GM18907 (cell line): Measurements from ENCODE around the gene SNED1.
"Not testable (repeated sequence)": the region's sequence is repeated elsewhere in the genome, so short reads cannot be mapped to it uniquely, and the experiment has no call there.

Experiments
- ATAC-seq: cut with Tn5 transposase; IDR thresholded peaks from one replicate; pipeline ENCODE4 v1.9.1; 2021; ENCODE audit warnings: mild to moderate bottlenecking, moderate library complexity; ENCODE audit not compliant: unreplicated experiment

SNED1 gene

DNA sequence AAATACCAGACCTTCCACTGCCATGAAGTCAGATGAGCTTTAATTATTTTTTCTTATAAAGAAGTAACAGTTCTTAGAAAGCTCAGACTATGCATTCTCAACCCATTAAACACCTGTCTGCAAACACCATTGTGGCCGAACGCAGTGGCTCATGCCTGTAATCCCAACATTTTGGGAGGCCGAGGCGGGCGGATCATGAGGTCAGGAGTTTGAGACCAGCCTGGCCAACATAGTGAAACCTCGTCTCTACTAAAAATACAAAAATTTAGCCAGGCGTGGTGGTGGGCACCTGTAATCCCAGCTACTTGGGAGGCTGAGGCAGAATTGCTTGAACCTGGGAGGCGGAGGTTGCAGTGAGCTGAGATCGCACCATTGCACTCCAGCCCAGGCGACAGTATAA, 106.2 kb downstream of the SNED1 start:
- not testable (repeated sequence) for ATAC-seq

DNA sequence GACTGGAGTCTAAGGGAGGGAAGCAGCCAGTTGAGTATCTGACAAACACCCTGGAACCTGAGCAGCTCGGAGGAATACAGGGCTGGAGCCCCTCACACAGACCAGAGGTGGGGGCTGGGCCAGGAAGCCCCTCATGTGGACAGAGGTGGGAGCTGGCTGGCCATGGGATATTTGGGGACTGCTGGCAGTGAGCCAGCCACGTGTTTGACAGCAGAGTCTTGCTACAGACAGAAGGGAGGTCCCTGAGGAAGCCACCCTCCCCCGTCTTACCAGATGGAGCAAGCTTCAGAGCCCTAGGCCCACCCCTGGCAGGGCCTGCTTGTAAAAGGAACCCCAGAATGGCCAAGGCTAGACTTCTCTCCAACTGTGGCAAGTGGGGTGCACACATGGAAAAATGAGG, 107.2 kb downstream of the SNED1 start:
- ATAC-seq, result no peak

DNA sequence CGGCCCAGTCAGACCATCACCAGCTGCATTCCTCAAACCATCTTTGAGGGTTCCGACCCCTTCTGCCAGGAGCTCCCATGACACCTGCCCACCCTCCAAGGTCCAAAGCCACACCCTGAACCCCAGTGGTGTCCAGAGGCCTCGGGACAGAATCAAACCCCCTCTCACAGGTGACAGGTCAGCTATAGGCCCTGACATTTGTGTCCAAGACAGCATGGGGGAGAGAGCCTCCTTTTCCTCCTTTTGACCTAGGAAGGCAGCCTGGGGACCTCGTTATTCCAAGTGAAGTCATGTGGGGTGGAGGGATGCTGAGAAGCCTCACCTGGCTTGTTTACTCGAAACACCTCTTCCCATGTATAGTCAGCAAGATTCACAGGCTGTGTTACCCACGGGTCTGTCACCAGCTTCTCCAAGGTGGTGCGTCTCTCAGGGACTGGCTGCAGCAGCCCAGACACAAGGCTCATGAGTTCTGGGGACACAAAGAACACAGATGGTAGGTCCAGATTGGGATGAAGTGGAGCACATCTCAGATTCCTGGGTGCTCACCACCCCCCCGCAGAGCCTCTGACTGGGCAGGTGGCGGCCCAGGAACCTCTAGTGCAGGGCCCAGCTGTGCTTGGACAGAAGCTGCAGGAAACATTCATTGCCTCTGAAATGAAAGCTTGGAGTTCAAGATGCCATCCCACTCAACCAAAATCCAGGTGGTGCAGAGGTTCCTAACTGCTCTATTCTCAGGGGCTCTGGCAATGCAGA, 108.8 kb downstream of the SNED1 start:
- ATAC-seq, result no peak

DNA sequence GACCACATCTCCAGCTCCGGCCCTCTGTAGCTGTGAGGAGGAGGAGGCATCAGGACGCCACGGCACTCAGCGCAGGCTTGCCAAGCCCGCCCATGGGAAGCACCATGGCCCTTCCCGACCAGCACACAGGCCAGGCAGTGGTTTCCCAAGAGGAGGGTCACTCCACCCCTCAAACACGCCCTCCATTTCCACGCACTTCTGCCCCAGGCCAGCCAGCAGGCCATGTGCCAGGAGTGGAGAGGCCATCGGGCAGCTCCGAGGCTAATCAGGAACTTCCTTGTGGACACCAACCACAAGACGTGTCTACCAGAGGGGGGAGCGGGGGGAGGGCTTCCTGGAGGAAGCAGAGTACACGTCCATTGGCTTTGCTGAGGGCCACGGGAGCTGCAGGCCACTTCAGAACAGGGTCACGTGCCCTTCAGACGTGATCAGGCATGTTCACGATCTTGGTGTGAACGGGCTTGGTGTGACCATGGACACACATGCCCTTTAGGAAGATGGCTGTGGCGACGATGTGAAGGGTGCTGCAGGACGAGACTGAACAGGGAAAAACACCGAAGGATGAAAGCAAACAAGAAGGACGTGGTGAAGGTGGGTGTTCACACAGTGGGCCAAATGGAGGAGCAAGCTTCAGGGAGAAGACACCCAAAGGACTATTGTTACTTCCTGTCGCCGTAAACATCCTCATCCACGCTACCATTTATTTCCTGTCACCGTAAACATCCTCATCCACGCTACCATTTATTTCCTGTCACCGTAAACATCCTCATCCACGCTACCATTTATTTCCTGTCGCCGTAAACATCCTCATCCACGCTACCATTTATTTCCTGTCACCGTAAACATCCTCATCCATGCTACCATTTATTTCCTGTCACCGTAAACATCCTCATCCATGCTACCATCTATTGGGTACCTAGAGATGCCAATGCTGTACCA, 110.1 kb downstream of the SNED1 start:
- no peak for ATAC-seq

DNA sequence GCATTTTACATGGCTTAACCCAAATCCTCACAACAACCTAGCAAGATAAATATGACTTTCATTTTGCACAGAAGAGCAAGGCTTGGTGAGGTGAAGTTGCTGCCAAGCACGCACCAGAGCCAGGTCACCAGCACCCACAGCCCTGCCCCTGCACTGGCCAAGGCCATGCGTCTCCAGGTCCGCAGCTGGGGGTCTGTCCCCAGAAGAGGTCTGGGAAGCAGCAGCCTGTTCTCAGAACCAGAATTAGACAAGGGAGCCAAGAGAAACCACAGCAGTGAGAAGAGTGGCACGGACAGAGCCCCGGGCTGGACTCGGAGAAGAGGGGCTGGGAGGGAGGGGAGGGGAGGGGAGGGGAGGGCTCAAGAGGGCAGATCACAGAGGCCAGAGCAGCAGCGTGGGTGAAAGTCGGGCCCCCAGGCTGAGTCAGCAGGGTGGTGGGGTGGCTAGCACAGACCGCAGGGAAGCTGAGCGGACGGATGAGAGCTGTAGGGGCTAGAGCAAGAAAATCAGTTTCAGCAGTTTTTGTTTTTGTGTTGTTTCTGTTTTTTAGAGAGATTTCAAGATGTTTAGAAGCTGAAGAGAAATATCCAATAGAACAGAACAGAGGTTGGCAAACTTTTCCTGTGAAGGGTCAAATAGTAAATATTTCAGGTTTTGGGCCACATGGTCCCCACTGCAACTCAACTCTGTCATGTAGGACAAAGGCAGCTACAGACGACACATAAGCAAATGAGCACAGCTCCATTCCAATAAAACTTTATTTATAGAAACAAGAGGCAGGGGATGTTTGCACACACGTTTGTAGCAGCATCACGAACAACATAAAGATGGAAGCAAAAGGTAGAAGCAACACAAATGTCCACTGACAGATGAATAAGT, 111.0 kb downstream of the SNED1 start:
- ATAC-seq, result no peak

DNA sequence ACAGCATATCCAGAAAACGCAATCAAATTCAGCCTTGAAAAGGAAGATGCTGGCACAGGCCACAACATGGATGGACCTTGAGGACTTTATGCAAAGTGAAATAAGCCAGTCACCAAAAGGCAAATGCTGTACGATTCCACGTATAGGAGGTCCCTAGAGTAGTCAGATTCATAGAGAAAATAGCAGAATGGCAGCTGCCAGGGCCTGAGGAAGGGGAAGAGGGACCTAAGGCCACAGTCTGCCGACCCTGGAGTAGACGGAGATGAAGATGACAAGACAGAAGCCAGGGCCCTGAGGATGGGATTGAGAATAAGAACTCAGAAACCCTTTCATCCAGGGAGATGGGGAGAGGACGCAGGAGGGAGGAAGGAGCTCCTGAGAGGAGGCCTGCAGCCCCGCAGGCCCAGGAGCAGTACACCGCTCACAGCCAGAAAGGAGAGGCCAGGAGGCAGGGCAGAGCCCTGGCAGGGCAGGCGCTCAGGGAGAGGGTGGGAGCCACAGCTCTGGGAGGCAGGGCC, 111.7 kb downstream of the SNED1 start:
- no peak for ATAC-seq

DNA sequence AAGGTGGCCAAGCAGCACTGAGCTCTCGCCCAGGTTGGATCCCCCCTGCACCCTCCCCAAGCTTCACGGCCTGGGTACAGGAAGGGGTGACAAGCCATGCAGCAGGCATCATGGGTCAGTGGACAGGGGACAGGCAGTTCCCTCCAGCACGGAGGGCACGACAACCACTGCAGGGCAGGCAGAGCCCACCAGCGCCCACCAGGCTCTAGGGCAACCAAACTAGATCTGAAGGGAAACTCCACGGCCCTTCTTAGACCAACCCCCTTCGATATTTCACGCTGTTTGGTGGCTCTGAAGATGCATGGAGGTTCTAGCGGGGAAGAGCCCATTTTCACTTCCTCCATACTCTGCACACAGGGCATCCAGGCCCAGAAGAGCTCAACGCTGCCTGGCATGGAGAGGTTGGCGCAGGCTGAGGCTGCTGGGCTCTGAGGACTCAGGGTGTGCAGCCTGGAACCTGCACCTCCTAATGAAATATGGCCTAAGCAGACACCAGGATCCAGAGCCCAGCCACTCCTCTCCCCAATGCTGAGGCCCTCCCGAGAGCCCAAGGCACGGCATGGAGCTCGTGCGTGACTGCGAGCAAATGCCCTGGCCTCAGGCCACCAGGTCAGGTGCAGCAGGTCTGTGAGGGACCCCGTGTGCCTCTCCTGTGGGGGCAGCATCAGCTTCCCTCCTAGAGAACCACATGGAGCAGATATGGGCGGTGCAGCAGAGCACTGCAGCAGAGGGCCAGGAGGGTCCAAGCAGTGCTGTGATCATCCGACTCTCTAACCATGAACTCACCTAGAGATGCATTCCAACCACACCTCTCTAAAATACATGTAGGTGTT, 112.4 kb downstream of the SNED1 start:
- ATAC-seq, result peak; percentile 48

DNA sequence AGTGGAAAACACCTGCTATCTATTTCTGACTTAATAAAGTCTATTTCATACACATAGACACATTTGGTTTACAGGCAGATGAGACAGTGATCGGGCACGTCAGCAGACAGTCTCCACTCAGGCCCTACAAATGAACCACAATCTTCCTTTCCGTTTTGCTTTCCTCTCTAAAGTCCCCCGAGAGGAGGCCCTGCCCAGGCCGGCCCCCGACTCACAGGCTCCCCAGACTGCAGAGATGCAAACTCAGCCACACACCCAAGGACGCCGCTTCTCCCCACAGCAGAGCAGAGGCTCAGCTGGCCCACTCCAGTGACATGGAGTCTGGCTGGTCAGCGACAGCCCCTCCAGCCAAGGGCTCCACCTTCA, 113.0 kb downstream of the SNED1 start:
- peak; percentile 6 for ATAC-seq

DNA sequence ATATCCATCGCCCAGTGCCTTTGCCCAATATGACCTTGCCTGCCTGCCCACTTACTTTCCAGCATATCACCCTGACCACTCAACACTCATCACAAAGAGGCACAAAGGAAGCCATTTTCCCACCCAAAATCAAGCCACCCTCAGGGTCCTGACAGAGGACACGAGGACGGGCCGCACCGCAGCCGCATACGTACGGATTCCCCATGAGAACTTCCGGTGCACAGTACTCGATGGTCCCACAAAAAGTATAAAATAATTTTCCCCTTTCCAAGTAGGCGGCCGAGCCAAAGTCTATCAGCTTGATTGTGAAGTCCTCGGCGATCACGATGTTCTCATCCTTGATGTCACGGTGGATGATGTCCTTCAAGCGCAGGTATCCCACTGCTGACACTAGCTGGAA, 113.6 kb downstream of the SNED1 start:
- no peak for ATAC-seq

DNA sequence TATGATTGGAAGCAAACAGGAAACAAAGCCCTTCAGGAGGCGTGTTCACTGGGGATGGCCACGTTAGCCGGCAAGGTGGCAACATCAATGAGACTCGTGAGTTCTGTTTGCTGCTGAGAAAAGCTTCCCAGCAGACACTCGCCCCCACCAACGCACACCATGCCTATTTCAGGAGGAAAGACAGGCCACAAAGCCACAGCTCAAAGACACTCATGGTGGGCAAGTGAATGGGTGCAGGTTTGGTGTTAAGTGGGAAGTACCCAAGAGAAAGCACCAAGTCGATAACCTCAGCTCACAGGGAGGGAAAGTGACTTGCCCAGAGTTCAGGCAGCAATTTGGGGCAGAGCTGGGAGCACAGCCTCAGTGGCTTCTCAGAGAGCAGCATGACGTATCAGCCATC, 114.2 kb downstream of the SNED1 start:
- no peak for ATAC-seq

DNA sequence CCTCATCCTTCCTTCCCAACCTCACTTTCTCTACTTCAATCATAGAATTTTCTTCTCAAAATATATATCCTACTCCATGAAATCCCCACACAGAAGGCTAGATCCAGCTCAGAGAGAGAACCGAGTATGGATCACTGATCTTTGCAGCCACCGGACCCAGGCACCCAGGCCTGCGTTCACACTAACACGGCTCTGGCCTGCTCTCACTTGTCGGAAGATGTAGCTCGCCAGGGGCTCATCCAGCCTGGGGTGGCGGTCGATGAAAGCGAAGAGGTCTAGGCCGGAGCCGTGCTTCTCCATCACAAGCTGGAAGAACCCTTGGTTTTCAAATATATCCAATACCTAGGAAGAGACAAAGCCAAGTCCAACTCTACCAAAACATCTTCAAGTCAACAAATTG, 116.4 kb downstream of the SNED1 start:
- no peak for ATAC-seq

DNA sequence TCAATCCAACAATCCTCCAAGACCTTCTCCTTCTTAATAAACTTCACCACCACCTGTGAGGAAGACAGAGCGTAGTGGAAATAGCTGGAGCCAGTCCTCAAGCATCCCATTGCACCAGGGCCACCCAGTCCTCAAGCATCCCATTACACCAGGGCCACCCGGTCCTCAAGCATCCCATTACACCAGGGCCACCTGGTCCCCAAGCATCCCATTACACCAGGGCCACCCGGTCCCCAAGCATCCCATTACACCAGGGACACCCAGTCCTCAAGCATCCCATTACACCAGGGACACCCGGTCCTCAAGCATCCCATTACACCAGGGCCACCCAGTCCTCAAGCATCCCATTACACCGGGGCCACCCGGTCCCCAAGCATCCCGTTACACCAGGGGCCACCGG, 116.9 kb downstream of the SNED1 start:
- ATAC-seq, result no peak

DNA sequence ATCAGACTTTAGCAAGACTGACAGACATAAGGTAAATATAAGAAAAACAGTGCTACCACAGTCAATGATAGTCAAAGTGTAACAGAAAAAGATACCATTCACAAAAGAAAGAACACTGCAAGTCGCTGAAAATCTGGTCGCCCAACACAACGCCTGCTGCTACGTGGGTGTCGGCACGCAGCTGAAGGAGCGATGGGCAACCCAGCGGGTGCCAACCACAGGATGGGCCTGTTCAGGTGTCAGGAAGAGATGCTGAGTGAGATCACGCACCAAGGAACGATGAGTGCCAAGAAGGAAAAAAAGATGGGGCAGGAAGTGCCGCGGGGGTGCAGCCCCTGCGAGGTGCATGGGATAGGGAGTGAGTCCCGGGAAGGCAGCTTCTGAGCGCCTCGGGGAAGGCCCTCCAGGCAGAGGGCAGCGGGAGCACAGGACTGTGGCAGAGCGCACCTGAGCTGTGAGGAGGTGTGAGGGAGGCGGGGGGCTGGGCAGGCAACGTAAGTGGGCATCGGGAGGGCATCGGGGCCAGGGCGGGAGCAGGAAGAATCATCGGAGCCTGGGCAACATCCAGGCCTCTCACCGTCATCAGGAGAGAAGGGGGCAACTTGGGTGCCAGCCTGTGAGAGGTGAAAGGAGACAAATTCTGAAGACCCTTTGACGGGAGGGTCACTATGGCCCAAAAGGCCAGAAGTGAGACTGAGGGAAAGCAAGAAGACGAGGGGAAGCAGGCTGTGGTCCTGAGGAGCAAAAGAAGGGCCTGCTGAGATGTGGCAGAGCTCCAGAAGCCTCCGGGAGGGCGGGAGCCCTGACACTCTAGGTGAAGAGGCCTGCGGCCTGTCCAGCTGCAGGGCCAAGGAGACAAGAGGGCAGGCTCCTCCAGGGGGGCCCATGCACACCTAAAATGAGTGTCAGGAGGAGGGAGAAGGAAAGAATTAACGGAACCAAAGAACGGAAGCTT, 118.5 kb downstream of the SNED1 start:
- no peak for ATAC-seq

DNA sequence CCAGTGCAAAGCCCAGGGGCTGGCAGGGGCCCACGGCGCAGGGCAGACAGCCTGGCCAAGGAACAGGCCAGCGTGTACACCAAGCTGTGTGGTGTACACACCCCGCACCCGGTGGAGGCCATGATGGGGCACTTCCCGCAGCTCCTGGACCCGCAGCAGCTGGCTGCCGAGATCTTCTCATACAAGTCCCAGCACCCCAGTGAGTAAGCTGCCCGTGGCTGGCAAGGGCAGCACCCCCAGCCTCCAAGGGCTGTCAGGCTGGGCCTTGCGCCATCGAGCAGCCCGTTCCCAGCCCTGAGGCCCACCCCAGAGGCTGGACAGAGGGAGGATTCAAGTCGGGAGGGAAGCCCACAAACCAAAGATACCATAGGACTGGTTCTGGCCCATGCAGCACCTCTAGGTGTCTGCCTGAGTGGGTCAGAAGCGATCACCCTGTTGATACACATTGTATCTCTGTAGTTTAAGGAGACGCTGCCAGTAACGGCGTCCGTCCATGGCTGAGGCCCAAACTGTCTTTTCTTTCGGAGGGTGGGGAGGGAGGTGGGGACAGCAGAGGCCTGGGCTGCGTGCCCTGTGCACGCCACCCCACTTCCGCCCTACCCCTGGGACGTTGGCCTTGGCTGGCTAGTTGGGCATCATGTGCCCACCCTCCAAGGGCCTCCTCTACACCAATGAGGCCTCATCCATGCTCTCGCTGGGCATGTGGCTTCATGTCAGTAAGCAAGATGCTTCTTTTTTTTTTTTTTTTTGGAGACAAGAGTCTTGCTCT, 120.5 kb downstream of the SNED1 start:
- ATAC-seq, result no peak

DNA sequence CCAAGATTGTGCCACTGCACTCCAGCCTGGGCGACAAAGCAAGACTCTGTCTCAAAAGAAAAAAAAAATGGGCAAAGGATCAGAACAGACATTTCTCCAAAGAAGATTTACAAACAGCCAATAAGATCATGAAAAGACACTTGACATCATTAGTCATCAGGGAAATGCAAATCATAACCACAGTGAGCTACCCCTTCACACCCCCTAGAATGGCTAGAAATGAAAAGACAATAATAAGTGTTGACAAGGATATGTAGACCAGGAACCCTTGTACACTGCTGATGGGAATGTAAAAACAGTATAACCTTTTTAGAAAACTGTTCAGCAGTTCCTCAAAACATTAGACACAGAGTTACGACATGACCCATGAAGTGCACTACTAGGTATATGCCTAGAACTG, 122.0 kb downstream of the SNED1 start:
- ATAC-seq, result no peak

DNA sequence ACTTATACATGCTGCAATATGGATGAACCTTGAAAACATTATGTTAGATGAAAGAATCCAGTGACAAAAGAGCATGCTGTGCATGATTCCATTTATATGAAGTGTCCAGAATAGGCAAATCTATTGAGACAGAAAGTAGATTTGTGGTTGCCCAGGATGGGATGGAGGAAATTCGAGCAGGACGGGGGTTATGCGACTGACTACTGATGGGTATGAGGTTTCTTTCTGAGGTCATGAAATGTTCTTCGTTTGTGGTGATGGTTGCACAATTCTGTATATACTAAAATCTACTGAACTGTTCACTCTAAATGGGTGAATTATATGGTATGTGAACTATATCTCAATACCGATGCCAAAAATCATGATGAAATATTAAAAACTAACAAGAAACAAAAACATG, 122.6 kb downstream of the SNED1 start:
- no peak for ATAC-seq

DNA sequence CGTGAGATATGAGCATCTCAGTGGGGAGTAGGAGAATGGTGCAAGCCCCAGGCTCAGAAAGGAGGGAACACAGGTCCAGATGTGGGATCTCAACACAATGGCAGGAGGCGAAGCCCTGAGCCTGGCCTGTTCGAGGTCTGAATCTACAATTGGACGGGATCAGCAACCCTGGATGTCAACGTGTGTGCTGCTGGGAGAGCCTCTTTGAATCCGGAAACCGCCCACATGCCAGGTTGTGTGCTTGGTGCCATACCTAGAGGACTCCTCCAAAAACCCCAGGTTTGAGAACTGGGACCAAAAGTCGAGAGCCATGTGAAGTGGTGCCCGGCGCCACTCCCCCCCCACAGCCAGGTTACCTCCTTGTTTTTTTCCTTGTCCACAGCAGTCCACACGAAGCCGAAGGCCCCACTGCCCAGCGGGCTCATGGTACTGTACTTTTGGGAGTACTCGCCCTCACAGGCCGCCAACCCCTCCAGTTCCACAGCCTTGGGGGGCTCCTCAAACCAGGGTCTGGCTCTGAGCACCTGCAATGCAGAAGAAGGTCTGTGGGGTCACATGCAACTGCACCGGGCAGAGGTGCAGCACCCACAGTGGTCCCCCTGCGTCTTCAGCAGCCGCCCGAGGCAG, 124.1 kb downstream of the SNED1 start:
- ATAC-seq, result no peak
